ENCODE data around the gene IGF1R. TPM values are rescaled to one million over a fixed set of nuclear protein-coding genes. Genes with fewer than 3 reads are reported as not detected.

The IGF1R gene
- total RNA-seq, 1 experiment from 2014 or later = 51.6 TPM

GRCh38 chr15:98763179-98763578 is 114.8 kb downstream of the IGF1R start:
- CTCF ChIA-PET = interaction anchor here (0.9 kb wide), 1 partner anchor 16 kb away, joined by 3 read pairs; no protein-coding TSS in a partner anchor

GRCh38 chr15:98764291-98764690 is 116.0 kb downstream of the IGF1R start:
- H3K9me3 Mint-ChIP-seq (ENCODE audit: unreplicated experiment) = no peaks in the 10 kb centered on the region
- Histone ChIP-seq H3K36me3 (ENCODE audit: control insufficient read depth, insufficient read depth, low read length) (no peaks in the 10 kb centered on the region), H3K4me1 (no peaks in the 10 kb centered on the region; the same call in 1 of the 2 replicates), H3K4me3 (ENCODE audit: low read depth, low read length) (no peak overlapping the region), H3K9me3 (no peaks in the 10 kb centered on the region), H3K27me3 (replicated peaks; ENCODE audit: control insufficient read depth, insufficient read depth, low read length) (no peaks in the 10 kb centered on the region)
- BruUV-seq (replicated peaks) = no TSS peak
- TF ChIP-seq CTCF (IDR thresholded peaks at IDR 0.05; ENCODE audit: insufficient read depth in 1 of 2, low read depth in 1 of 2, low read length in 1 of 2, severe bottlenecking in 1 of 2, unreplicated experiment in 1 of 2) = no peak
- CTCF ChIA-PET = no interaction called here
- no peak overlapping the region for H3K27ac Mint-ChIP-seq (ENCODE audit: unreplicated experiment)
- H3K36me3 Mint-ChIP-seq (ENCODE audit: insufficient read depth, unreplicated experiment) = no peaks in the 10 kb centered on the region
- DNase-seq = no peak
- H3K27me3 Mint-ChIP-seq (ENCODE audit: insufficient read depth, unreplicated experiment) = no peaks in the 10 kb centered on the region
- POLR2A ChIA-PET = no interaction called here
- intact Hi-C loops (cut with micrococcal nuclease; ENCODE audit: unreplicated experiment) = no loop called here
- no peak overlapping the region for H3K4me3 Mint-ChIP-seq (ENCODE audit: unreplicated experiment)
- H3K4me1 Mint-ChIP-seq (ENCODE audit: low read depth, unreplicated experiment) = no peaks in the 10 kb centered on the region

More at GRCh38 chr15:98763179-98763578, 114.8 kb downstream of the IGF1R start:
- no peak overlapping the region for H3K27ac Mint-ChIP-seq (ENCODE audit: unreplicated experiment)
- POLR2A ChIA-PET = no interaction called here
- TF ChIP-seq CTCF (IDR thresholded peaks at IDR 0.05; ENCODE audit: insufficient read depth in 1 of 2, low read depth in 1 of 2, low read length in 1 of 2, severe bottlenecking in 1 of 2, unreplicated experiment in 1 of 2) = no peak
- DNase-seq = no peak
- no peak overlapping the region for H3K4me3 Mint-ChIP-seq (ENCODE audit: unreplicated experiment)
- H3K36me3 Mint-ChIP-seq (ENCODE audit: insufficient read depth, unreplicated experiment) = no peaks in the 10 kb centered on the region
- H3K9me3 ChIP-seq = no peaks in the 10 kb centered on the region
- H3K36me3 ChIP-seq (ENCODE audit: control insufficient read depth, insufficient read depth, low read length) = no peaks in the 10 kb centered on the region
- H3K9me3 Mint-ChIP-seq (ENCODE audit: unreplicated experiment) = no peaks in the 10 kb centered on the region
- peaks cover 8% of the 10 kb centered on the region for H3K4me1 Mint-ChIP-seq (ENCODE audit: low read depth, unreplicated experiment)
- no peaks in the 10 kb centered on the region for H3K27me3 Mint-ChIP-seq (ENCODE audit: insufficient read depth, unreplicated experiment)
- no TSS peak for BruUV-seq (replicated peaks)
- no peaks in the 10 kb centered on the region for H3K4me1 ChIP-seq
- H3K4me3 ChIP-seq (ENCODE audit: low read depth, low read length) = no peak overlapping the region
- intact Hi-C loops (cut with micrococcal nuclease; ENCODE audit: unreplicated experiment) = no loop called here
- no peaks in the 10 kb centered on the region for H3K27me3 ChIP-seq (replicated peaks; ENCODE audit: control insufficient read depth, insufficient read depth, low read length)

DNA sequence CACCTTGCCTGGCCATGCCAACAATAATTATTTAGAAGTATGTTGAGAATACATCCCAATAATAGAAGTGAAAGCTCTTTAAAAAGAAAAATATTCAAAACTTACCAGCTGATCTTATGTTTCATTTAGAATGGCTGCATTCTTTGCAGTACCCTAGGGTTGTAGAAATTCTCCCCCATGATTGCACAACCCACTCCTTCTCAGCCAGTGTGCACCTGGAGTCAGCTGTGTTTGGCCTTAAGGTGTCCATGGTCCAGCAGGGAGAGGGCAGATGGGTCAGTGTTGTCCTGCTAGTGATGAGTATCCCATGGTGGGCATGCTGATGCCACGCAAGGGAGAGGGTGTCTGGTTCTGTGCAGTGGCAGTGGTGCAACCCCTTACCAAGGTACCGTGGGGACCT is 117.3 kb downstream of the IGF1R start:
- Mint-ChIP-seq H3K4me3 (ENCODE audit: unreplicated experiment) (peak overlapping the region; percentile 27), H3K9me3 (ENCODE audit: unreplicated experiment) (no peaks in the 10 kb centered on the region), H3K36me3 (ENCODE audit: insufficient read depth, unreplicated experiment) (no peaks in the 10 kb centered on the region), H3K4me1 (ENCODE audit: low read depth, unreplicated experiment) (no peaks in the 10 kb centered on the region), H3K27me3 (ENCODE audit: insufficient read depth, unreplicated experiment) (no peaks in the 10 kb centered on the region), H3K27ac (ENCODE audit: unreplicated experiment) (peak overlapping the region; percentile 59)
- no peak for TF ChIP-seq CTCF (IDR thresholded peaks at IDR 0.05; ENCODE audit: insufficient read depth in 1 of 2, low read depth in 1 of 2, low read length in 1 of 2, severe bottlenecking in 1 of 2, unreplicated experiment in 1 of 2)
- Histone ChIP-seq H3K9me3 (no peaks in the 10 kb centered on the region), H3K36me3 (ENCODE audit: control insufficient read depth, insufficient read depth, low read length) (no peaks in the 10 kb centered on the region), H3K27me3 (replicated peaks; ENCODE audit: control insufficient read depth, insufficient read depth, low read length) (no peaks in the 10 kb centered on the region), H3K4me3 (ENCODE audit: low read depth, low read length) (no peak overlapping the region), H3K4me1 (no peaks in the 10 kb centered on the region; the same call in 1 of the 2 replicates)
- BruUV-seq (replicated peaks) = no TSS peak
- intact Hi-C loops (cut with micrococcal nuclease; ENCODE audit: unreplicated experiment) = no loop called here
- POLR2A ChIA-PET = no interaction called here
- CTCF ChIA-PET = no interaction called here
- DNase-seq = no peak

Data from Caco-2 (cell line).